GM21367 (cell line): ENCODE measurements around the gene AP2B1.

ENCODE experiments used
- ATAC-seq: cut with Tn5 transposase; IDR thresholded peaks from one replicate; pipeline ENCODE4 v1.9.1; 2021; ENCODE audit not compliant: unreplicated experiment

The AP2B1 gene

DNA sequence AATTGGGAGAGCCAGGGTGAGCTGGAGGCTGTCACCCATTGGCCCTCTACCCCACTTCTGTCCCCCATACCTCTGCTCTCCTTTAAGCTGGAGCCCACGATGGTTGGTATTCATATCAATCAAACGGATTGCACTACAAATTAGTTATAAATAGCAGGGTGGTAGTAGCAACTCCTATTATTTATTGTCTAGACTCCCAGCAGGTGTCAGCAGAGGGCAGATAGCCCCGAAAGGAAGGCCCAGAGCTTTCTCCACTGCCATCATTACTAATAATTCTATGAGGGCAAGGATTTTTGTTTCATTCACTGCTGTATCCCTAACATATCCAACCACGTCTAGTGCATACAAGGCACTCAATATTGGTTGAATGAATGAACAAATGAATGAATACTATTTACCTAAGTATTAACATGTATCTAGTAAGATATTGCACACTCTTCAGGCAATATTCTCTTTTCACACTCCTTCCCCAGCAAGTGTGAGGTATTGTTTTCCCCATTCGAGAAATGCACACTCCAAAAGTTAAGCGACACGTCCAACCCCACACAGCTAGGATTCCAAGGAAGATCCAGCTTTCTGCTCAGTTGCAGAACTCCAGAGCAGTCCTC lies 179.9 kb downstream of the AP2B1 start:
- ATAC-seq, result no peak

DNA sequence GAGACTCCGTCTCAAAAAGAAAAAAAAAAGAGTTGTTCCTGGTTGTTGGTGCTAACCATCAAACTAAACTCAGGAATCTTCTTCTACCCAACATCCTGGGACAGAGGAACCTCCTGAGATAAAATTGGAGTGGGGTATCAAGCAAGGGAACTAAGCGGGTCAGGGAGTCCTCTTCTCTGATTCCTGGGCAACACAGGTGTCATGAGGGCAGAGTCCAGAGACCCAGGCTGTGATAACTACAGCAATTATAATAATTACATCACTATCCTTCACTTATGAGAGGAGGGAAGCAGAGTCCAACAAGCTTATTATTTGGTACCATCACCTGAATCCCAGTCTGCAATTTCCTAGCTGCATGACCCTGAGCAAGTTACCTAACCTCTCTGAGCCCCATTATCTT lies 181.7 kb downstream of the AP2B1 start:
- ATAC-seq, result no peak

DNA sequence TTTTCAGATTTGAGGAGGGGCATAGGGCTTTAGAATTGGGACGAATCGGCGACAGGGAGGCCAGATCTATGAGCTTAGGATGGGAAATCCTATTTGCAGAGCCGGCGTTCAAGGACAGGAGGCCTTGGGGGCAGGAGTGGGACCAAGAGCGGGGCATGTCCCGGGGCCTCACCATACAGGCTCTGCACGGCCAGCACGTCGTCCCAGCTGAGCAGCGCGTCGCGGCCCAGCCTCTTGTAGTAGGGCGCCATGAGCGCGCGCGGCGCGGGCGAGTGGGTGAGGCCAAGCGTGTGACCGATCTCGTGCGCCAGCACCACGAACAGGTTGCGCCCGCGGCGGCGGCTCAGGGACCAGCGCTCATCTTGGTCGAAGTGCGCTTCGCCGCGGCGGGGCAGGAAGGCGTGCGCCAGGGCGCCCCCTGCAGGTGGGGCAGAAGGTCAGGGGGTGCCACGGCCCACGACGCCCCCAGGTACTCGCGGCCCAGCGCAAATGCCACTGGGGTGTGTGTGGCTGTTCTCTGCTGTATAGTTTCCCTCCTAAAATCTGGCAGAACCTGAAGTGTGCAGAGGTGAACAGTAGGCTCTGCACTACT lies 182.9 kb downstream of the AP2B1 start:
- no peak for ATAC-seq

DNA sequence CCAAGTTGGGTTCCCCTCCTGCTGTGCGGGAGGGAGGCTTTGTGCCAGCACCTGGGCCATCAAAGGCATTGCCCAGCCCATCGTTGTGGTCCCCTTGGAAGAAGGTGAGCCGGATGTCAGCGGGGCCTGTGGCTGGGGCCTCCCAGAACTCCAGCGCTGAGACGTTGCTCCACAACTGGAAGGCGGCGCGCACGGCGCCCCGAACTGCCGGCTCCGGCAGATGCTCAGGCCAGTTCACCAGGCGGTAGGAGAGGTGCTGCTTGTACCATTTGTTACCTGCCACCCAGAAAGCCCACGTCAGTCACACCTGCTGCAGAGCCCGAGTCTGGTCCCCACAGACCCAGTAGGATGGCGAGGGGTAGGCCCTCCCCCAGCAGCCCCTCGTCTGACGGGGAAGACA lies 186.0 kb downstream of the AP2B1 start:
- no peak for ATAC-seq

DNA sequence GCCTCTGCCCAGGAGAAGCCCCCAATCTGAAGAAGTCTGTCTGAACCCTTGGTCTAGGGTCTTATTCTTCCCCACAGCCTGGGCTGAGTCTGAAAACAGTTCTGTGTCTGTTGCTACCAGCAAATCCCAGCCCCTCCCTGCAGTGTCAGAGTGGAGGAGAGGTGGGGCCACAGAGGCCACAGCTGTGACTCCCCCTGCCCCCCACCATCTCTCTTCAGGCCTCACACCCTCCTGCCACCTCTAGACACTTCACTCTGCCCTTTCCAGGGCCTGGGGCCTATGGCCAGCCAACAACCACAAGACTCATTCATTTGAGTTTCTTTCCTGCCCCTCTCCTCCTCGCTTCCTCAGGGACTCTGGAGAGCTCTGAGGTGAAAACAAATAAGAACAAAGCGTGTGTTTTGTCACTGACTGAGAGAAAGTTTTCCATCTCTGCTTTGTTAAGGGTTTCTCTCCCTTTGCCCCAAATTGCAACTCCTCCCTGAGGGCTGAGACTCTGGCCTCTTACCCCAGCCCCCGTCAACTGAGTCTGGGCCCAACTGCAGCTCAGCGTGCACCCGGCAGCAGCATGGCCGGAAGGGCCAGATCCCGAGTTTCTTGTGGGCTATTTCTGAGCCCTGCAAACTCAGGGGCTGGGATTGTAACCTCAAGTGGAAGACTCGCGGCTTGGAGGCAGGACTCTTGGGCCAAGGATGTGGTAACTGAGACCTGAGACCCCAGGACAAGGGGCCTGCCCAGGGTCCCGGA lies 186.7 kb downstream of the AP2B1 start:
- ATAC-seq, result no peak

DNA sequence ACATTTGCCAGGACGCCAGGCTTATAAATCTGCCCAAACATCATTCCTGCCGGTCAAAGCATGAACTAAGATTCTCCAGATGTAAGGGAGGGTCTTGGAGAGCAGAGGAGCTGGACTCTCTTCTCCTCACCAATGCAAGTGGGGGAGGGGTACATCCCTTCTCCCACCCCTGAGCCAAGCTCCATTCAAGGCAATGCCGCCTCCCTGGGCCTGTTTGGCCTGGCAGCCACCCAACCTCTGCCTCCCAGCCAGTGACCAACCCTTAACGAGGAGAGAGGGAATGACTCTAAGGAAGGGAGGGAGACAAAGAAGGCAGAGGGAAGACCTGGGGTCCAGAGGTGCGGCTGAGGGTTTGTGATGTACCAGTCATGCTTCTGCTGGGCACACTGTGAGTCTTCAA lies 187.4 kb downstream of the AP2B1 start:
- no peak for ATAC-seq

DNA sequence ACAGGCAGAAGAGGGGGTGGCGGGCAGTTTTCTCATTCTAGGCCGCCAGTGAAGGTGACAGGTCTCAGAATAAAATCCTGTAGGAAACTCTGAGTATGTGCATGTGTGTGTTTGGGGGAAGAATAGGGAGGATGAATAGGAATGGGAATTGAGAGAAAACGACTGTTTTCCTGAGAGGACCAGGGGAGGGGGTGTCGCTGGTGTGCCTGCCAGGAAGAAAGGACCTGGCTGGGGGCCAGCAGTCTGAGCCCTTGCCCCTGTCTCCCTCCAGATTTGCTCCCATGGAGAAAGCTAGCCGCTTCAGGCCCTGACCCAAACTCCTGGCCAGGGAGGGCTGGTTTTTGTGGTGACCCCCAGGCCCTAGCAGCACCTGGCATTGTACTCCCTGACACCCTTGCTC lies 187.9 kb downstream of the AP2B1 start:
- ATAC-seq, result no peak

DNA sequence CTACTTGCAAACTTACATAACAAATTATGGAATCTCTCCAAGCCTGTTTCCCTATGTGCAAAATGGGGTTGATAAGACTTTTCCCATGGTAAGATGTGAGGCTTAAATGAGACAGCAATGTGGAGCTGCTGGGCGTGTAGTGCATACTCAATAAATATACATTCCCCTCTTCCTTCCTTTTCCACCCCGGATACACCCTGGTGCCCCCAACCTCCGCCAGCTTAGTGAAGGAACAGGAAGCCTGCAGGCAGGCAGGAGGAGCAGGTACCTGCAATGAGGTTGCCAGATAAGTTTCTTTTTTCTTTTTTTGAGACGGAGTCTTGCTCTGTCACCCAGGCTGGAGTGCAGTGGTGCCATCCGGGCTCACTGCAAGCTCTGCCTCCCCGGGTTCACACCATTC lies 188.5 kb downstream of the AP2B1 start:
- no peak for ATAC-seq
